Tibial nerve (tissue), 3 donors: ENCODE data around the gene ARL5B.

Experiments used
- POLR2A ChIP-seq, 2 donors: fragments of 450-650 bp; IDR thresholded peaks; one replicate each; pipeline ENCODE4 v1.6.1; 2017; ENCODE audit warnings: antibody characterized with exemption in 2 of 2, mild to moderate bottlenecking in 2 of 2, moderate library complexity in 2 of 2
- TF ChIP-seq, protein P1 (sequence below), 5 experiments: fragments of 200-600 bp in 3 of 5; fragments of 450-650 bp in 2 of 5; sonication (generic) in 3 of 5; IDR thresholded peaks; one replicate each; pipeline ENCODE4 v1.5.1; 2016 to 2019; ENCODE audit warnings: antibody characterized with exemption in 5 of 5, mild to moderate bottlenecking in 3 of 5, moderate library complexity in 2 of 5

DNA sequence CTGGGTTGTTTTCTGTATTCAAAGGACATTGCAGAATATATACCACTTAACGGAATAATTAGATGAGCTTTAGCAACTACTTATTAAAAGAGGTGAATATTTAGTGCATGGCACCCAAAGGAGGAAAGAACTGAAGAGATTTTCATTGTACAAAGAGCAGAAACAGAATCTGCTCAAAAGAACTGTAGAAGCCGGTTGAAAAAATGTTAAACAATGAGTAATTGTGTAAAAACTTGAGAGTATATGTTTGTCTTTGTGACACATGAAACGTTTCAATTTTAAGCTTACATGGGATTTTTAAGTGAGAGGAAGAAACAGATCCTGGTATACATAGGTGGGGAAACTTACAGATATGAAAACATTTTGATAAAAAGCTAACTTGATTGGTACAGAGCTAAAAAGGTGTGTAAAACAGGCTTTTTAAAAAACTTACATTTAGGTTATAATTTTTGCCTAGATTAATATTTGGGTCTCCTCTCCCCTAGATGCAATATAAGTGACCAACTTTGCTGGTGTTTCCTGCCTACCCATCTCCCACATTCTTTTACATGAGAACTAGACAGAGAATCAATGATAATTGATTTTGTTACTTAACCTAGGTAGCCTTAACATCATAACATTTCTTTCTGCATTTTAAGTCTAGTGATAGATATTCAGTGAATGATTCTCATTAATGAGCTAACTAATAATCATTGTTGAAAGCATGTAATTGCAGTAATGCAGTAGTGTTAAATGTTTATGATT is 6.8 kb downstream of the ARL5B start:
- TF ChIP-seq, protein P1, sequence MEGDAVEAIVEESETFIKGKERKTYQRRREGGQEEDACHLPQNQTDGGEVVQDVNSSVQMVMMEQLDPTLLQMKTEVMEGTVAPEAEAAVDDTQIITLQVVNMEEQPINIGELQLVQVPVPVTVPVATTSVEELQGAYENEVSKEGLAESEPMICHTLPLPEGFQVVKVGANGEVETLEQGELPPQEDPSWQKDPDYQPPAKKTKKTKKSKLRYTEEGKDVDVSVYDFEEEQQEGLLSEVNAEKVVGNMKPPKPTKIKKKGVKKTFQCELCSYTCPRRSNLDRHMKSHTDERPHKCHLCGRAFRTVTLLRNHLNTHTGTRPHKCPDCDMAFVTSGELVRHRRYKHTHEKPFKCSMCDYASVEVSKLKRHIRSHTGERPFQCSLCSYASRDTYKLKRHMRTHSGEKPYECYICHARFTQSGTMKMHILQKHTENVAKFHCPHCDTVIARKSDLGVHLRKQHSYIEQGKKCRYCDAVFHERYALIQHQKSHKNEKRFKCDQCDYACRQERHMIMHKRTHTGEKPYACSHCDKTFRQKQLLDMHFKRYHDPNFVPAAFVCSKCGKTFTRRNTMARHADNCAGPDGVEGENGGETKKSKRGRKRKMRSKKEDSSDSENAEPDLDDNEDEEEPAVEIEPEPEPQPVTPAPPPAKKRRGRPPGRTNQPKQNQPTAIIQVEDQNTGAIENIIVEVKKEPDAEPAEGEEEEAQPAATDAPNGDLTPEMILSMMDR (IDR thresholded peaks at IDR 0.05): no peak
- no peak for TF ChIP-seq POLR2A (IDR thresholded peaks at IDR 0.05)
